Measurements from ENCODE around the gene CACNA2D1.
"Not testable (repeated sequence)": the region's sequence is repeated elsewhere in the genome, so short reads cannot be mapped to it uniquely, and the experiment has no call there.

CACNA2D1 gene

DNA sequence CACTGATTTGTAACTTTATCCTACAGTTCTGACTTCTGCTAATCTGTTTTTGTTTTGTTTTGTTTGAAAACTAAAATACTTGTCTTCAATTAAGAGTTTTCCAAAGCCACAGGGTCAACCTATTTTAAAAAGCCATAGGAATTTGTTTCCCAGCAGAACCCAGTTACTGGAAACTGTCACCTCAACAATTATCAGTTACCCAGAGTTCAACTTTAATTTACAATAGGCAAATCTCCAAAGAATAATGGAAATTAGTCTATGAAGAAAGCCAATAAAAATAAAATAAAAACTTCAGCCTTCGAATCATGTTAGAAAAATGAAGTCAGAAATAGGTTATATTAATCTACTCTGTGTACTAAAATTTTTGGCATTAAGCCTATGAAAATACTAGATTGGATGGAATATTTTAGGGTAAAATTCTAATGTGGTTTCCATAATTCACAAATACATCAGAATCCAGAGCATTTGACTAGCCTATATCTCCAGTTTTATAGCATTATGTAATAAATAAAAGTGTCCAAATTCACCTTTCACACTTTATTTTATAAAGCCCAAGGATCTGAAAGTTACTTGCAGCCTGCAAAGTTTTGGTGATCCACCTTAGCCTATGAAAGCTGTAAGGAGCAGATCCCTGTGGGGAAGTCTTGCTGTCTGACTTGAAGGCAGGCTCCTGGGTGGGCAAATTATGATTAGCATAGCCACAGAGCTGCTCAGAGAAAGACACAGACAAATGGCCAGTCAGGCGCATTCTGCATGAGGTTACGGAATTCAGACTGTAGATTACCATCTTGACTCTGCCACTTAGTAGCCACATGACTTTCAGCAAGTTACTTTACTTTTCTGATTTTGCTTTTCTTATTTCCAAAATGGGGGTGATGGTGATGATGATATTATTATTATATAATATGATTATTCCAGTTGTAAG, 423.8 kb downstream of the CACNA2D1 start:
- DNase-seq (ENCODE audit: low read depth) = no peak
- no peak overlapping the region for H3K4me3 ChIP-seq (ENCODE audit: low read length)
- no peak for TF ChIP-seq CTCF (conservative IDR thresholded peaks at IDR 0.05; ENCODE audit: low read depth, low read length)

DNA sequence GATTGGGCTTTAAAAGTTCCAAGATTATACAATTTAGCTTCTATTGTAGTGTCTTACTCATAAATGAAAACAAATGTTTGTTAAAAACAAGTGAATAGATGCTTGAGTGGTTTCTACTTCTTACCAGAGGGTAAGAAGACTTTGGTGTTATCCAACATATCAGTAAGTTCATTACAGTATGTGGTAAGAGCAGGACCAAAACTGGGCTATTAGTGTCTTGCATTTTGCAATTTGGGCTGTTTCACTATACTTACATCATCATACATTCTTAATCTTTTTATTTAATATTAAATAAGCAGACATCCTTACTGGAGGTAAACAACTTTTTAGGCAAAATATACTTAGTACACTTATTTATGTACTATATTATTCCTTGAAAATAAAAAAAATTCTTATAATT, 425.4 kb downstream of the CACNA2D1 start:
- H3K4me3 ChIP-seq (ENCODE audit: low read length) = no peak overlapping the region
- no peak for DNase-seq (ENCODE audit: low read depth)
- TF ChIP-seq CTCF (conservative IDR thresholded peaks at IDR 0.05; ENCODE audit: low read depth, low read length) = no peak

DNA sequence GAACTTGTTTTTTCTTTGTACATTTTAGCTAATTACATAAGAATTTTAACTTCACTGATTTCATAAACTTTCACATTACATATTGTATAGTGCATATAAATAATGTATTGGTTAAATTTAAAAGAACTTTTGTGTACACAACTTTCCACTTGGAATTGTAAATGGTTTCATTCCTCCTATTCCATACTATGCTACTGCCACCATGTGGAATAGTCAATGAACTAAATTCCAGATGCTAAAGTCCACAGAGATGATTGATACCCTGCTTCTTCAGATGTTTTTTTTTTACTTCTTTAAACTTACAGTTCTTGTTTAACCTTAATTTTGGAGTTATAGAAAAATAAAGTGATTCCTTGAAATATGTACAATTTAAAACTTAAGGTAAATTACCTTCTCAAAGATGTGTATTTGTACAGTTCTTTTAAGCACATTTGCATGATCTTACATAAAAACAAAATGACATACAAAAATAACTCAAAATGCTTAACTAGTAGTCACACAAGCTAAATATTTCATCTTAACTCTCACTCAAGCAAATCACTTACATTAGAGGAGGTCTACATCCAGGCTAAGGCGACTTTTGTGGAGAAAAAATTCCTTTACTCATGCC, 426.1 kb downstream of the CACNA2D1 start:
- peak; percentile 64 for TF ChIP-seq CTCF (conservative IDR thresholded peaks at IDR 0.05; ENCODE audit: low read depth, low read length)
- no peak overlapping the region for H3K4me3 ChIP-seq (ENCODE audit: low read length)
- no peak for DNase-seq (ENCODE audit: low read depth)

- no peak overlapping the region for H3K4me3 ChIP-seq (ENCODE audit: low read length)
- no peak for TF ChIP-seq CTCF (conservative IDR thresholded peaks at IDR 0.05; ENCODE audit: low read depth, low read length)
- peak; percentile 25 for DNase-seq (ENCODE audit: low read depth)
These were observed 427.8 kb downstream of the CACNA2D1 start for GRCh38 chr7:82015751-82016150.

DNA sequence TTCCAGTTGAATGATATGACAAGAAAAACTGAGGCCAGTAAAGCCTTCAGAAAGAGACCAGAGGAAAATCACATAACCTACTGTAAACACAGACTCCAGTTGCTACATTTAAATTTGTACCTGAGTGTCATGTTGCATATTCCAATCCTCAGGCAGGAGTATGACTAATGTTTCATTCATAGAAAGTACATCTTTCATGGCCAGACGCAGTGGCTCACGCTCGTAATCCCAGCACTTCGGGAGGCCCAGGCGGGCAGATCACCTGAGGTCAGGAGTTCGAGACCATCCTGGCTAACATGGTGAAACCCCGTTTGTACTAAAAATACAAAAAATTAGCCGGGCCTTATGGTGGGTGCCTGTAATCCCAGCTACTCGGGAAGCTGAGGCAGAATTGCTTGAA, 429.0 kb downstream of the CACNA2D1 start:
- H3K4me3 ChIP-seq (ENCODE audit: low read length); DNase-seq (ENCODE audit: low read depth): not testable (repeated sequence)

DNA sequence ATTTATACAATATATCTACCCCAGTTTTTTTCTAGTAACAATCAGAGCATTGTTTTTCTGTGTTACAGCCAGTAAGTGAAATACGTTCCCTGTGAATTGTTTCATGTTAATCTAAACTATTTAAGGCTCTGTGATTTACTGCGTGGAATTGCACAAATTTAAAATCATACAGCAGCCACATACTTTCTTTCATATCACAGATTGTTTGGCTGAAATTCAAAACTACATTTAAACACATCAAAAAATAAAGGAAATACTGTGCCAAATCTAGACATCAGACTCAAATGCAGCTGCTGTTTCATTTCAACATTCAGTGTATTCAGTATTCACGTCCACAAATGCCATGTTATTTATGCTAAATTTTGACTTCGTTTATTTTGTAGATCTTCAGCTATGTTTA, 431.1 kb downstream of the CACNA2D1 start:
- no peak overlapping the region for H3K4me3 ChIP-seq (ENCODE audit: low read length)
- no peak for TF ChIP-seq CTCF (conservative IDR thresholded peaks at IDR 0.05; ENCODE audit: low read depth, low read length)
- DNase-seq (ENCODE audit: low read depth) = peak; percentile 38

GRCh38 chr7:82010416-82010815, 433.2 kb downstream of the CACNA2D1 start:
- no peak for TF ChIP-seq CTCF (conservative IDR thresholded peaks at IDR 0.05; ENCODE audit: low read depth, low read length)
- no peak overlapping the region for H3K4me3 ChIP-seq (ENCODE audit: low read length)

More at GRCh38 chr7:82010416-82010815, 433.2 kb downstream of the CACNA2D1 start:
- DNase-seq (ENCODE audit: low read depth) = no peak
